ENCODE data around the gene HMGCL.
"Not testable (repeated sequence)": the region's sequence is repeated elsewhere in the genome, so short reads cannot be mapped to it uniquely, and the experiment has no call there.

DNA sequence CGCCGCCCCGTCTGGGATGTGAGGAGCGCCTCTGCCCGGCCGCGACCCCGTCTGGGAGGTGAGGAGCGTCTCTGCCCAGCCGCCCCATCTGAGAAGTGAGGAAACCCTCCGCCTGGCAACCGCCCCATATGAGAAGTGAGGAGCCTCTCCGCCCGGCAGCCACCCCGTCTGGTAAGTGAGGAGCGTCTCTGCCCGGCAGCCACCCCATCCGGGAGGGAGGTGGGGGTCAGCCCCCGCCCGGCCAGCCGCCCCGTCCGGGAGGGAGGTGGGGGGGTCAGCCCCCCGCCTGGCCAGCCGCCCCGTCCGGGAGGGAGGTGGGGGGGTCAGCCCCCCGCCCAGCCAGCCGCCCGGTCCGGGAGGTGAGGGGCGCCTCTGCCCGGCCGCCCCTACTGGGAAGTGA, 27.9 kb upstream of the HMGCL start:
- TF ChIP-seq, protein P1, sequence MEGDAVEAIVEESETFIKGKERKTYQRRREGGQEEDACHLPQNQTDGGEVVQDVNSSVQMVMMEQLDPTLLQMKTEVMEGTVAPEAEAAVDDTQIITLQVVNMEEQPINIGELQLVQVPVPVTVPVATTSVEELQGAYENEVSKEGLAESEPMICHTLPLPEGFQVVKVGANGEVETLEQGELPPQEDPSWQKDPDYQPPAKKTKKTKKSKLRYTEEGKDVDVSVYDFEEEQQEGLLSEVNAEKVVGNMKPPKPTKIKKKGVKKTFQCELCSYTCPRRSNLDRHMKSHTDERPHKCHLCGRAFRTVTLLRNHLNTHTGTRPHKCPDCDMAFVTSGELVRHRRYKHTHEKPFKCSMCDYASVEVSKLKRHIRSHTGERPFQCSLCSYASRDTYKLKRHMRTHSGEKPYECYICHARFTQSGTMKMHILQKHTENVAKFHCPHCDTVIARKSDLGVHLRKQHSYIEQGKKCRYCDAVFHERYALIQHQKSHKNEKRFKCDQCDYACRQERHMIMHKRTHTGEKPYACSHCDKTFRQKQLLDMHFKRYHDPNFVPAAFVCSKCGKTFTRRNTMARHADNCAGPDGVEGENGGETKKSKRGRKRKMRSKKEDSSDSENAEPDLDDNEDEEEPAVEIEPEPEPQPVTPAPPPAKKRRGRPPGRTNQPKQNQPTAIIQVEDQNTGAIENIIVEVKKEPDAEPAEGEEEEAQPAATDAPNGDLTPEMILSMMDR (IDR thresholded peaks at IDR 0.05): not testable (repeated sequence)
- not testable (repeated sequence) for TF ChIP-seq POLR2AphosphoS5 (IDR thresholded peaks at IDR 0.05)
